NOMO-1 treated with DMSO at 0.1 percent for 48 hours (cell line): Measurements from ENCODE around the gene CHRDL2.
A peak's percentile ranks its signal among the peaks of the same experiment; 100 is the strongest.

ENCODE experiments used
- DNase-seq: peaks from one replicate; lab custom pipeline; 2025; ENCODE audit not compliant: unreplicated experiment; lab: John Stamatoyannopoulos, UW

Gene CHRDL2

GRCh38 chr11:74685905-74686304, 45.3 kb downstream of the CHRDL2 start:
- peak; percentile 7 for DNase-seq

GRCh38 chr11:74685338-74685737, 45.9 kb downstream of the CHRDL2 start:
- DNase-seq, result no peak

- DNase-seq, result no peak
These were observed 46.6 kb downstream of the CHRDL2 start for GRCh38 chr11:74684661-74685060.

- no peak for DNase-seq
These were observed 47.2 kb downstream of the CHRDL2 start for GRCh38 chr11:74683941-74684481.

GRCh38 chr11:74683279-74683871, 47.9 kb downstream of the CHRDL2 start:
- no peak for DNase-seq

GRCh38 chr11:74682731-74683278, 48.4 kb downstream of the CHRDL2 start:
- no peak for DNase-seq

- no peak for DNase-seq
These were observed 49.3 kb downstream of the CHRDL2 start for GRCh38 chr11:74681686-74682651.

GRCh38 chr11:74680703-74681531, 50.3 kb downstream of the CHRDL2 start:
- no peak for DNase-seq

GRCh38 chr11:74680035-74680671, 51.1 kb downstream of the CHRDL2 start:
- no peak for DNase-seq

- no peak for DNase-seq
These were observed 51.7 kb downstream of the CHRDL2 start for GRCh38 chr11:74679513-74679865.

GRCh38 chr11:74678591-74679512, 52.4 kb downstream of the CHRDL2 start:
- DNase-seq, result no peak

- DNase-seq, result no peak
These were observed 53.2 kb downstream of the CHRDL2 start for GRCh38 chr11:74678041-74678440.

GRCh38 chr11:74677131-74677530, 54.1 kb downstream of the CHRDL2 start:
- DNase-seq, result no peak

GRCh38 chr11:74676596-74676995, 54.6 kb downstream of the CHRDL2 start:
- no peak for DNase-seq

- no peak for DNase-seq
These were observed 55.5 kb downstream of the CHRDL2 start for GRCh38 chr11:74675761-74676160.

GRCh38 chr11:74673693-74674360, 57.4 kb downstream of the CHRDL2 start:
- no peak for DNase-seq

- no peak for DNase-seq
These were observed 58.1 kb downstream of the CHRDL2 start for GRCh38 chr11:74672956-74673692.

- no peak for DNase-seq
These were observed 58.8 kb downstream of the CHRDL2 start for GRCh38 chr11:74672332-74672955.
